GM23338 (cell line): ENCODE results near the gene TCEAL9. TPM values are rescaled to one million over a fixed set of nuclear protein-coding genes. Genes with fewer than 3 reads are reported as not detected.

Source experiments
- ATAC-seq: fragments of 200-7000 bp; cut with Tn5 transposase; 3 replicates; pipeline ENCODE4 v1.9.1; 2020
- DNase-seq: peaks from one replicate; pipeline ENCODE4 v3.0.0-alpha.2; 2015; ENCODE audit warnings: low spot score
- H2AFZ ChIP-seq: fragments of 200-600 bp; sonication (generic); 2 replicates; pipeline ENCODE4 v1.8.0; 2016; ENCODE audit warnings: antibody characterized with exemption, mild to moderate bottlenecking, moderate library complexity
- H3F3A ChIP-seq: fragments of 200-600 bp; sonication (generic); replicated peaks from 2 replicates; pipeline ENCODE4 v1.8.0; 2017; ENCODE audit warnings: antibody characterized with exemption, mixed run types, low read depth
- H3K27ac ChIP-seq: fragments of 200-600 bp; sonication (generic); 2 replicates; pipeline ENCODE4 v1.6.1; 2016; ENCODE audit warnings: low read depth
- H3K27me3 ChIP-seq: fragments of 200-600 bp; sonication (generic); 2 replicates; pipeline ENCODE4 v1.8.0; 2016; ENCODE audit warnings: mild to moderate bottlenecking, mixed run types, moderate library complexity; ENCODE audit not compliant: insufficient read depth
- H3K36me3 ChIP-seq: fragments of 200-600 bp; sonication (generic); 2 replicates; pipeline ENCODE4 v1.8.0; 2016; ENCODE audit warnings: mild to moderate bottlenecking; ENCODE audit not compliant: insufficient read depth
- H3K4me1 ChIP-seq: fragments of 200-600 bp; sonication (generic); 2 replicates; pipeline ENCODE4 v1.8.0; 2016; ENCODE audit warnings: mild to moderate bottlenecking, moderate library complexity; ENCODE audit not compliant: insufficient read depth
- H3K4me2 ChIP-seq: fragments of 200-600 bp; sonication (generic); 2 replicates; pipeline ENCODE4 v1.7.1; 2017; ENCODE audit warnings: mixed run types
- H3K4me3 ChIP-seq: fragments of 200-600 bp; sonication (generic); 2 replicates; pipeline ENCODE4 v1.6.1; 2016; ENCODE audit warnings: mixed run types
- H3K79me2 ChIP-seq: fragments of 200-600 bp; sonication (generic); replicated peaks from 2 replicates; pipeline ENCODE4 v1.8.0; 2017; ENCODE audit warnings: mild to moderate bottlenecking; ENCODE audit not compliant: insufficient read depth
- H3K9me2 ChIP-seq: fragments of 200-600 bp; sonication (generic); 2 replicates; pipeline ENCODE4 v1.8.0; 2017; ENCODE audit not compliant: insufficient read depth
- H4K20me1 ChIP-seq: fragments of 200-600 bp; sonication (generic); replicated peaks from 2 replicates; pipeline ENCODE4 v1.8.0; 2017; ENCODE audit warnings: mild to moderate bottlenecking; ENCODE audit not compliant: insufficient read depth
- H3K27ac Mint-ChIP-seq: 2 replicates; pipeline ENCODE4 v1.8.0; 2020; ENCODE audit warnings: inconsistent platforms, mild to moderate bottlenecking, moderate library complexity, mixed read lengths
- H3K27me3 Mint-ChIP-seq: 3 replicates; pipeline ENCODE4 v1.8.0; 2022; ENCODE audit warnings: low read depth, mild to moderate bottlenecking, moderate library complexity, mixed read lengths, inconsistent platforms; ENCODE audit not compliant: insufficient read depth, poor library complexity
- H3K36me3 Mint-ChIP-seq: 3 replicates; pipeline ENCODE4 v1.8.0; 2021; ENCODE audit warnings: low read depth, mild to moderate bottlenecking, inconsistent platforms, moderate library complexity, mixed read lengths
- H3K4me1 Mint-ChIP-seq: 3 replicates; pipeline ENCODE4 v1.8.0; 2020; ENCODE audit warnings: mild to moderate bottlenecking, inconsistent platforms, mixed read lengths
- H3K4me3 Mint-ChIP-seq: 3 replicates; pipeline ENCODE4 v1.8.0; 2021; ENCODE audit warnings: moderate library complexity, mild to moderate bottlenecking, inconsistent platforms, mixed read lengths
- H3K9me3 Mint-ChIP-seq: 3 replicates; pipeline ENCODE4 v1.8.0; 2020; ENCODE audit warnings: moderate library complexity, mild to moderate bottlenecking, inconsistent platforms, mixed read lengths
- CREB1 ChIP-seq: fragments of 250-450 bp; sonication (Bioruptor Pico); IDR thresholded peaks from 2 replicates; pipeline ENCODE4 v1.5.0; 2020; ENCODE audit warnings: low read depth, mild to moderate bottlenecking, moderate library complexity
- ETS1 ChIP-seq: IDR thresholded peaks from 2 replicates; pipeline ENCODE4 v1.6.1; 2016; ENCODE audit warnings: antibody characterized with exemption
- EZH2 ChIP-seq: fragments of 200-600 bp; sonication (generic); IDR thresholded peaks from one replicate; pipeline ENCODE4 v1.8.0; 2017; ENCODE audit warnings: antibody characterized with exemption, mild to moderate bottlenecking, low read depth; ENCODE audit not compliant: unreplicated experiment
- EZH2phosphoT487 ChIP-seq: fragments of 200-600 bp; sonication (generic); IDR thresholded peaks from one replicate; pipeline ENCODE4 v1.8.1; 2018; ENCODE audit warnings: antibody characterized with exemption; ENCODE audit not compliant: unreplicated experiment
- JUNB ChIP-seq: IDR thresholded peaks from one replicate; pipeline ENCODE4 v1.6.1; 2016; ENCODE audit warnings: antibody characterized with exemption; ENCODE audit not compliant: unreplicated experiment
- NANOG ChIP-seq: IDR thresholded peaks from 2 replicates; pipeline ENCODE4 v1.6.1; 2016; ENCODE audit warnings: antibody characterized with exemption, borderline replicate concordance
- POLR2AphosphoS5 ChIP-seq: IDR thresholded peaks from 2 replicates; pipeline ENCODE4 v1.6.1; 2016; ENCODE audit warnings: antibody characterized with exemption, low read depth
- STAT1 ChIP-seq: IDR thresholded peaks from one replicate; pipeline ENCODE4 v1.6.1; 2016; ENCODE audit warnings: antibody characterized with exemption; ENCODE audit not compliant: unreplicated experiment
- ZNF114 ChIP-seq: fragments of 250-450 bp; sonication (Bioruptor Pico); IDR thresholded peaks from 2 replicates; pipeline ENCODE4 v1.5.0; 2020; ENCODE audit warnings: mild to moderate bottlenecking, moderate library complexity
- ZNF331 ChIP-seq: fragments of 250-450 bp; sonication (Bioruptor Pico); IDR thresholded peaks from 2 replicates; pipeline ENCODE4 v1.5.0; 2020; ENCODE audit warnings: low read depth, mild to moderate bottlenecking, moderate library complexity
- ZNF462 ChIP-seq: fragments of 250-450 bp; sonication (Bioruptor Pico); IDR thresholded peaks from 2 replicates; pipeline ENCODE4 v1.5.0; 2020; ENCODE audit warnings: mild to moderate bottlenecking, moderate library complexity
- polyA plus RNA-seq: library from polyadenylated mRNA; unstranded; fragments of >200 nt; fragmentation: Nextera tagmentation; extraction: Ambion mirVana; gene quantifications from 2 replicates; pipeline ENCODE4 v1.2.1, GENCODE V29; 2016
- total RNA-seq: library from RNA; depleted of rRNA; stranded (reverse); fragments of >200 nt; shearing (Covaris generic); gene quantifications from 2 replicates; pipeline ENCODE4 v1.2.3, GENCODE V29; 2014

Gene TCEAL9
- total and polyA plus RNA-seq, 2 experiments from 2014 or later = 37.1 to 184 TPM

- no peak for ATAC-seq
- Histone ChIP-seq H3F3A (no peaks in the 10 kb centered on the region), H3K4me1 (no peaks in the 10 kb centered on the region), H3K9me2 (no peaks in the 10 kb centered on the region), H3K4me3 (no peak overlapping the region), H3K27me3 (peaks cover 26% of the 10 kb centered on the region; the same call in 1 of the 2 replicates), H3K4me2 (no peak overlapping the region), H3K27ac (no peak overlapping the region), H4K20me1 (no peaks in the 10 kb centered on the region), H3K79me2 (no peaks in the 10 kb centered on the region), H2AFZ (no peak overlapping the region), H3K36me3 (no peaks in the 10 kb centered on the region)
- Mint-ChIP-seq H3K4me3 (no peak overlapping the region), H3K9me3 (no peaks in the 10 kb centered on the region), H3K27ac (no peak overlapping the region), H3K4me1 (no peaks in the 10 kb centered on the region), H3K36me3 (no peaks in the 10 kb centered on the region), H3K27me3 (peaks cover 3% of the 10 kb centered on the region)
- no peak for TF ChIP-seq ZNF114
- no peak for DNase-seq
Observed at GRCh38 chrX:103398421-103398864, 42.1 kb downstream of the TCEAL9 start.

- no peak overlapping the region for H3K27ac Mint-ChIP-seq
- H3F3A ChIP-seq = no peaks in the 10 kb centered on the region
- no peaks in the 10 kb centered on the region for H3K9me3 Mint-ChIP-seq
- H3K4me1 ChIP-seq = no peaks in the 10 kb centered on the region; the same call in 1 of the 2 replicates
- no peak overlapping the region for H3K4me2 ChIP-seq
- no peaks in the 10 kb centered on the region for H3K36me3 ChIP-seq
- TF ChIP-seq JUNB (no peak), EZH2 (no peak), EZH2phosphoT487 (no peak), POLR2AphosphoS5 (no peak), ETS1 (no peak), STAT1 (no peak), NANOG (no peak), ZNF331 (CRISPR knock-in tag) (no peak), ZNF114 (no peak), ZNF462 (CRISPR knock-in tag) (no peak), CREB1 (CRISPR knock-in tag) (no peak)
- no peak overlapping the region for H3K4me3 ChIP-seq
- ATAC-seq (no peak), DNase-seq (no peak)
- H3K27me3 Mint-ChIP-seq = peaks cover 5% of the 10 kb centered on the region
- H3K9me2 ChIP-seq = peaks cover 9% of the 10 kb centered on the region; the same call in 1 of the 2 replicates
- no peaks in the 10 kb centered on the region for H3K79me2 ChIP-seq
- H3K36me3 Mint-ChIP-seq = no peaks in the 10 kb centered on the region
- no peaks in the 10 kb centered on the region for H4K20me1 ChIP-seq
- no peak overlapping the region for H3K27ac ChIP-seq
- peaks cover 26% of the 10 kb centered on the region; the same call in 1 of the 2 replicates for H3K27me3 ChIP-seq
- H3K4me1 Mint-ChIP-seq = peaks cover 5% of the 10 kb centered on the region; the same call in 1 of the 3 replicates
- H3K4me3 Mint-ChIP-seq = no peak overlapping the region
- no peak overlapping the region for H2AFZ ChIP-seq
Observed at GRCh38 chrX:103399744-103400143, 43.4 kb downstream of the TCEAL9 start.
